K562 (cell line): ENCODE measurements around the gene DIRAS3. TPM values are rescaled to one million over a fixed set of nuclear protein-coding genes. Genes with fewer than 3 reads are reported as not detected.

Experiments used
- MGA ChIP-seq: fragments of 450-650 bp; IDR thresholded peaks from 2 replicates; pipeline ENCODE4 v1.6.1; 2016; ENCODE audit warnings: mild to moderate bottlenecking, moderate library complexity
- TEAD2 ChIP-seq: fragments of 450-650 bp; IDR thresholded peaks from 2 replicates; pipeline ENCODE4 v1.6.1; 2016; ENCODE audit warnings: missing genetic modification characterization, control low read depth, missing compliant biosample characterization
- THRAP3 ChIP-seq: fragments of 450-650 bp; IDR thresholded peaks from 2 replicates; pipeline ENCODE4 v1.6.1; 2016; ENCODE audit warnings: mild to moderate bottlenecking, inconsistent platforms, borderline replicate concordance
- polyA plus RNA-seq, 8 experiments: library from polyadenylated mRNA; depleted of rRNA in 4 of 8; stranded (reverse) in 5 of 8; unstranded in 3 of 8; fragments of >200 nt; fragmentation: Nextera tagmentation in 2 of 8; fragmentation: Illumina TruSeq in 1 of 8; extraction: Ambion mirVana in 2 of 8; extraction: Trizol in 1 of 8; gene quantifications; 2 replicates each; pipeline versions ENCODE4 v1.2.1 to v1.2.3, GENCODE V29; 2011 to 2014; ENCODE audit warnings: inconsistent platforms in 1 of 8, missing spikeins in 1 of 8
- total RNA-seq, 7 experiments: library from RNA; depleted of rRNA in 6 of 7; stranded (reverse); fragments of >200 nt in 6 of 7; fragmentation: Illumina TruSeq in 2 of 7; extraction: Trizol in 2 of 7; gene quantifications; 2 replicates each; pipeline versions ENCODE4 v1.2.1 to v1.2.3, GENCODE V29; 2011 to 2021; ENCODE audit warnings: low replicate concordance in 1 of 7

The DIRAS3 gene
- total and polyA plus RNA-seq, 9 of the 15 experiments (the other 6 are each of a cell fraction or from before 2014, with no cell fraction given), result 7.9 to 96.1 (median 41.7) TPM

- no peak for TF ChIP-seq MGA
- TF ChIP-seq THRAP3, result no peak
- no peak for TF ChIP-seq TEAD2 (tag)
Measured at GRCh38 chr1:68047659-68048026, 2.8 kb downstream of the DIRAS3 start (continued).
